ENCODE results near the gene PHF21B.

The PHF21B gene

GRCh38 chr22:44884562-44884961, 125.2 kb downstream of the PHF21B start:
- Histone ChIP-seq H3K36me3 (no peaks in the 10 kb centered on the region), H3K4me1 (no peaks in the 10 kb centered on the region), H3K27ac (no peak overlapping the region), H3K4me3 (no peak overlapping the region), H3K9me3 (no peaks in the 10 kb centered on the region), H3K27me3 (peaks cover 0 to 2% of the 10 kb centered on the region in 2 donors)
- DNase-seq = no peak
- no peak for TF ChIP-seq CTCF (IDR thresholded peaks at IDR 0.05)
- intact Hi-C loops (cut with DNase I; ENCODE audit: low total_unique reads) = no loop called here

- H3K4me3 ChIP-seq = no peak overlapping the region
- H3K4me1 ChIP-seq = no peaks in the 10 kb centered on the region
- no peak for TF ChIP-seq CTCF (IDR thresholded peaks at IDR 0.05)
- no peak overlapping the region for H3K27ac ChIP-seq
- DNase-seq = peak in 1 of 2 donors; percentile 29
- H3K9me3 ChIP-seq = peaks cover 0 to under 1% (median 0%) of the 10 kb centered on the region in 3 donors
- H3K27me3 ChIP-seq = peaks cover 0 to 2% of the 10 kb centered on the region in 2 donors
- intact Hi-C loops (cut with DNase I; ENCODE audit: low total_unique reads) = no loop called here
- H3K36me3 ChIP-seq = no peaks in the 10 kb centered on the region
These were observed 126.8 kb downstream of the PHF21B start for GRCh38 chr22:44883011-44883421.

GRCh38 chr22:44882226-44882905, 127.4 kb downstream of the PHF21B start:
- no peaks in the 10 kb centered on the region for H3K36me3 ChIP-seq
- H3K27me3 ChIP-seq = peaks cover 0 to 2% of the 10 kb centered on the region in 2 donors
- no peak overlapping the region for H3K27ac ChIP-seq
- H3K9me3 ChIP-seq = peaks cover 0 to 7% (median 5%) of the 10 kb centered on the region in 3 donors
- peak in 1 of 2 donors; percentile 51 for DNase-seq
- H3K4me3 ChIP-seq = no peak overlapping the region
- no peak for TF ChIP-seq CTCF (IDR thresholded peaks at IDR 0.05)
- intact Hi-C loops (cut with DNase I; ENCODE audit: low total_unique reads) = no loop called here
- no peaks in the 10 kb centered on the region for H3K4me1 ChIP-seq

- DNase-seq = peak in 1 of 2 donors; percentile 46
- no peak for TF ChIP-seq CTCF (IDR thresholded peaks at IDR 0.05)
- Histone ChIP-seq H3K4me1 (no peaks in the 10 kb centered on the region), H3K9me3 (peaks cover 0 to 13% (median 8%) of the 10 kb centered on the region in 3 donors), H3K36me3 (no peaks in the 10 kb centered on the region), H3K4me3 (no peak overlapping the region), H3K27ac (no peak overlapping the region), H3K27me3 (peaks cover 0 to 2% of the 10 kb centered on the region in 2 donors)
- intact Hi-C loops (cut with DNase I; ENCODE audit: low total_unique reads) = no loop called here
These were observed 128.2 kb downstream of the PHF21B start for GRCh38 chr22:44881624-44882023.

- no peaks in the 10 kb centered on the region for H3K36me3 ChIP-seq
- peak in 1 of 2 donors; percentile 35 for DNase-seq
- intact Hi-C loops (cut with DNase I; ENCODE audit: low total_unique reads) = no loop called here
- H3K27me3 ChIP-seq = peaks cover 0 to 2% of the 10 kb centered on the region in 2 donors
- H3K27ac ChIP-seq = no peak overlapping the region
- H3K4me1 ChIP-seq = no peaks in the 10 kb centered on the region
- no peak overlapping the region for H3K4me3 ChIP-seq
- no peak for TF ChIP-seq CTCF (IDR thresholded peaks at IDR 0.05)
- peaks cover 0 to 13% (median 8%) of the 10 kb centered on the region in 3 donors for H3K9me3 ChIP-seq
These were observed 129.1 kb downstream of the PHF21B start for GRCh38 chr22:44880610-44881290.

Data from tibial artery (tissue), 4 donors.